NCI-H187 treated with DMSO at 0.1 percent for 48 hours (cell line): ENCODE results near the gene GREB1.

Experiments used
- DNase-seq: peaks from one replicate; lab custom pipeline; 2025; lab: John Stamatoyannopoulos, UW

The GREB1 gene

DNA sequence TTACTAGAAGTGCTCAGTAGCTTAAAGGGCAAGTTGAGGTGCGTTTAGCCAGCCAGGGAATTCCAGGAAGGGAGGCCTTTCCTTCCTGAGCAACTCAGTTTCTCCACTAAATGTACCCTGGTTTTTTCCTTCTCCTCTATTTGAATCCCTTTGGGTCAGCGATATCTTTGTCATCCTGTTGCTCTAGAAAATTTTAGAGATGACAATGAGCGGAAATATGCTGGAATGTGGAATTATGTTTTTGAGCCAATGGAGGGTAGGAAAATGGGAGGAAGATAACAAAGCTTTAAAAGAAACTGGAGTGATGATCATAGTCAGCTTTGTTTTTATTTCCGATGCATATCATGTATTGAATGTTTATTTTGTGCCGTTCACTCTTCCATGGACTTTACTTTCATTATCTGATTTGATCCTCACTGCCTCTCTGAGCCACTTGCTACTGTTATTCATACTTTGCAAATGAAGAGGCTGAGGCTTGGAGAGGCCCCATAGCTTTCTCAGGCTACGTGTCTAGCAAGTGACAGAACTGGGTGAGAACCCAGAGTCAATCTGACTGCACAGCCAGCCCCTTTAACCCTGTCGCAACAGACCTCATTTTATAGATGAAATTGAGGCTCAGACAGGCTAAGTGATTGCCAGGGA, 68.8 kb downstream of the GREB1 start:
- DNase-seq: no peak

DNA sequence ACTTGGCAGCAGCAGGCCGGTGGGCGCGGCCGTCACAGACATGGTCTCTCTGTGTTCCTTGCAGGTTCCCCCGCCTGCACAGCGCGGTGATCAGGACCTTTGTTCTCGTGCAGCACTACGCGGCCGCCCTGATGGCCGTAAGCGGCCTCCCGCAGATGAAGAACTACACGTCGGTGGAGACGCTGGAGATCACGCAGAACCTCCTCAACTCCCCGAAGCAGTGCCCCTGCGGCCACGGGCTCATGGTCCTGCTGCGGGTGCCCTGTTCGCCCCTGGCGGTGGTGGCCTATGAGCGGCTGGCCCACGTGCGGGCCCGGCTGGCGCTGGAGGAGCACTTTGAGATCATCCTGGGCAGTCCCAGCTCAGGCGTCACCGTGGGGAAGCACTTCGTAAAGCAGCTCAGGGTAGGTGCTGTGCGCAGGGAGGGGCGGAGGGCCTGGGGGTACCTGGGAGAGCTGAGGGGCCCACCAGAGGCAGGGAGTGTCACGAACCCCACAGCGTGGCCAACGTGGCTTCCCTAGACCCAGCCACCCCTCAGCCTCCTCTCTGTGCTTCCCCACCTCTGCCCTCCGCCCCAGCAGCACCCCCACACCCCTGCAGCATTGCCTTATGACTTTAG, 76.9 kb downstream of the GREB1 start:
- no peak for DNase-seq

DNA sequence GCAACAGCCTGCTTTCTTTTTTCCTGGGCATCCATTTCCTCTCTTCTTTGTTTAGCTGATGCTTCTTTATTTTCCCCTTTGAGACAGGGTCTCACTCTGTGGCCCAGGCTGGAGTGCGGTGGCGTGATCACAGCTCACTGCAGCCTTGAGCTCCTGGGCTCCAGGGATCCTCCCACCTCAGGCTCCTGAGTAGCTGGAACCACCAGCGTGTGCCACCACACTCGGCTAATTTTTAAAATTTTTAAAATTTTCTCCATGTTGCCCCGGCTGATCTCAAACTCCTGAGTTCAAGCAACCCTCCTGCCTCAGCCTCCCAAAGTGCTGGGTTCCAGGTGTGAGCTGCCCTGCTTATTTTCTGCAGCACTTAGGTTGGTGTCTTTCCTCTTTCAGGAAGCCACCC, 77.4 kb downstream of the GREB1 start:
- no peak for DNase-seq

DNA sequence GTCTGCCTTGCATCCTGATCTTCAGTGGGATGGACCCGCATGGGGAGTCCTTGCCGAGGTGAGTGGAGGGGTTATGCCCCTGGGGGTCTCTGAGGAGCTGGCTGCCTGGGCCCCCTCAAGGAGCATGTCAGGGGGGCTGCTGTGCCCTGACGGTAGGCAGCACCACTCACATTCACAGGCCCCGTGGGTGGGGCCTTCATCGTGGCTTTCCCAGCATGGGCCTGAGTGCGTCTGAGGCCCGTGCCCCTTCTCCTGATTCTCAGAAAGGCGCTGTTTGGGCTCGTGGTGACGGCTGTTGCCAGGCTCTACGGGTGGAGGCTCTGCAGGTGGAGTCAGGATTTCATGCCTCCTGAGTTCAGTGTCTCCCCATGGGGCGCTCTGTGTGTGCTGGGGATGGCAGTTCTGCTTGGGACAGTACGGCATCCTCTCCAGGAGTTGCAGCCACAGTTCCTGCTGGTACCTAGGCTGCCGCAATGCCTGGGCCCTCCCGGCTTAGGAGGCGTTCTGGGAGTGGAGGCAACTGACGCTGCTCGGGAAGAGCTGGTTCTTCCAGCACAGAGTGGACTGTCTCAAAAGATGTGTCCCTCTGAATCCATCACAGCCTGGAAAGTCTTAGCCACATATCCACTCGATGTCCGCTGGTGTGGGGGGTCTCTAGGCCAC, 78.8 kb downstream of the GREB1 start:
- no peak for DNase-seq

DNA sequence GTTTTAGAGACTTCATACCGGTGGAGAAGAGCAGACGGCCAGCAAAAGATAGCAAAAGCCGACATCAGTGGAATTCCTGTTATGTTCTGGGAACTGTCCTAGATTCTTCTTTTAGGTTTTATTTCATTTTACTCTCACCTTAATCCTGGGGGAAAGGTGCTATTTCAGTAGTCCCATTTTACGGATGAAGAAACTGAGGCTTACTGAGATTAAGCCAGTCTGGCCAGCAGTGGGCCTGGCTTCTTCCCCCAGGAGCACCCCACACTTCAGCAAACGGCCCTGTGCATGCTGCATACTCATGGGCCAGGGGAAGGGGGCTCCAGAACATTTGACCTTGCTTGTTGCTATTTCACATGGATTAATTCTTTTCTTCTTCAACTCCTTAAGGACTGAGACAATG, 79.5 kb downstream of the GREB1 start:
- DNase-seq: no peak

DNA sequence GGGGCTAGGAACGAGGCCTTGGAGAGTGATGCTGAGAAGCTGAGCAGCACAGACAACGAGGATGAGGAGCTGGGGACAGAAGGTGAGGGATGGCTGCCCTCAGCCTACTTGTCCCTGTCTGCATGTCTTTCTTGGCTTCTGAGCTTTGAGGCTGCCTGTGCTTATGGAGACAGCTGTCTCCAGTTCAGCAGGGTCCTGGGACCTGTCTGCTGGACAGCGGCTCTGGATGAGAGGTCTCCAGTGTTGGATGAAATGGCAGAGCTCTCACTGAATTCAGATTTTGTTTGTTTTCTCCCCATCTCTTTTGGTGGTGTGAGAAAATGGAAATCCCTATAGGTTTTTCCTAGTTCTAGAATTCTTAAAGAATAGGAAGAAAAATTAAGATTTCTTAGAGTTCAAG, 81.4 kb downstream of the GREB1 start:
- no peak for DNase-seq

DNA sequence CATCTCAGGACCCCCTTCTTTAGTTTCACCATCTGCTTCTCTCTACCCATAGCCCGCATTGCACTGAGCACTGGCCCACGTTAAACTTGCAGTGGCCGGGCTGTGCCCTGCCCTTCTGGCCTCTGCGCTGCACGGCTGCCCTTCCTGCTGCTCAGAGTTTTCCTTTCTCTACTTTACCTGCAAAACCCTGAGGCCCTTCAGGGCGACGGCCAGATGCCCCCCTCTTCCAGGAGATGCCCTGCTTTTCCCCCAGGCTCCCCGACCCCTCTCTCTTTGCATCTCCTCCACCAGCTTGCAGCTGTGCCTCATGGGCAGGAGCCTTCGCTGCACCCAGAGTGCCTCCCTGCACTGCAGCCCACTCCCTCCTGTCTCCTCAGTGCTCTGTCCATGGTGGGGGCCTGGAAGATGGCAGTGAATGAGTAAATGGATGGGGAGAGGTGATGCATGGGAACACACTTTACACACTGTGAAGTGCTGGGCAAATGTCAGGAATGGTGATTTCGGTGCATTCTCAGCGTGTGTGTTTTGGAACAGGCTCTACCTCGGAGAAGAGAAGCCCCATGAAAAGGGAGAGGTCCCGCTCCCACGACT, 82.3 kb downstream of the GREB1 start:
- no peak for DNase-seq

DNA sequence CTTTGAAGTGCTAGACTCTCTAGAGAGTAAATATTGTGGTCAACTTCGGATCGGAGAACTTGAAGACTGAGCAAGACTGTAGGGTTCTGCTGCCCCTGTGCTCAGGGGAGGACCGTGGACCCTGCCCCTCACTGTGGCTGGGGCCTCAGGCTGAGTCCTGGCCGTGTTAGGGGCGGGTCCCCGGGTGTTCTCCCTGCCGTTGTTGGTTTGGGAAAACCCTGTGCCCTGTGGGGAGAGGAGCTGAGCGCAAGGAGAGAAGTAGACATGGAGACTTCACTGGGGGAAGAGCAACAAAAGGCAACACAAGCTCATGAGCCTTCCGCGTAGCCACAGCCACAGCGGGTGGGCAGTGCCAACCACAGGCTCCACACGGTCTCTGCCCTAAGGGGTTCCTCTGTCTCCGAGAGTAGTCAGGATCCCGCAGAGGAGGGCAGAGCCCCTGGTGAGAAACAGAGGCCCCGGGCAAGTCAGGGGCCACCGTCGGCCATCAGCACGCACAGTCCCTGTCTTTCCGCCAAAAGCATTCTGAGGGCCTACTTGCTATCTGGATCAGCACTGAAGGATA, 83.1 kb downstream of the GREB1 start:
- DNase-seq: no peak

DNA sequence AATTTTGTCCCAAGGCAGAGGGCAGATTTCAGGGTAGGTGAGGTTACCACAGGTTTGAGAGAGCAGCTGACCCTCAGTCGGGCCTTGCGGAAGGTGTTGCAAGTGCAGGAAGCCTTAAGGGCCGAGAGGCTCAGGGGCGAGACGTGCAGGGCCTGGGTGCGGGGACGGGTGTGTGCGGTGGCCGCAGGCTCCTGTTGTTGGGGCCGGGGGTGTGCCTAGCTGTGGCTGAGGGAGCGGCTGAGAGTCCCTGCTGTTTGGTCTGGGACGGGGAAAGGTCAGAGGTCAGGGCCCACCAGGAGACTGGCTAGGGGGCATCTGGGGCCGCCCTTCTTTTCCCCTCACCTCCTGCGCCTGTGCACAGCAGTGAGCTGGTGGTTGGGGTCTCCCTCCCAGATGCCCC, 83.7 kb downstream of the GREB1 start:
- no peak for DNase-seq

DNA sequence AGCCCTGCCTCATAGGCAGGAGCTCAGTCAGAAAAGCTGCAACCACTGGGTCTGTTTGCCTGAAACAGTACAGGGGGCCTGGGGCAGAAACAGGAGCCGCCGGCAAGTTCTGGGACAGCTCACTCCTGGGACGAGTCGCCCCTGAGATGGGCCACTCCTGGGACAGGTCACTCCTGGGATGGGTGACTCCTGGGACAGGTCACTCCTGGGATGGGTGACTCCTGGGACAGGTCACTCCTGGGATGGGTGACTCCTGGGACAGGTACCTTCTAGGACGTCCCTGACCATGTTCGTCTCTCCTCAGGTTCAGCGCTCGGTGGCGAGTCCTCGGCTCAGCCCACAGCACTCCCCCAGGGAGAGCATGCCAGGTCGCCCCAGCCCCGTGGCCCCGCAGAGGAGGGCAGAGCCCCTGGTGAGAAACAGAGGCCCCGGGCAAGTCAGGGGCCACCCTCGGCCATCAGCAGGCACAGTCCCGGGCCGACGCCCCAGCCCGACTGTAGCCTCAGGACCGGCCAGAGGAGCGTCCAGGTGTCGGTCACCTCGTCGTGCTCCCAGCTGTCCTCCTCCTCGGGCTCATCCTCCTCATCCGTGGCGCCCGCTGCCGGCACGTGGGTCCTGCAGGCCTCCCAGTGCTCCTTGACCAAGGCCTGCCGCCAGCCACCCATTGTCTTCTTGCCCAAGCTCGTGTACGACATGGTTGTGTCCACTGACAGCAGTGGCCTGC, 84.3 kb downstream of the GREB1 start:
- DNase-seq: no peak

DNA sequence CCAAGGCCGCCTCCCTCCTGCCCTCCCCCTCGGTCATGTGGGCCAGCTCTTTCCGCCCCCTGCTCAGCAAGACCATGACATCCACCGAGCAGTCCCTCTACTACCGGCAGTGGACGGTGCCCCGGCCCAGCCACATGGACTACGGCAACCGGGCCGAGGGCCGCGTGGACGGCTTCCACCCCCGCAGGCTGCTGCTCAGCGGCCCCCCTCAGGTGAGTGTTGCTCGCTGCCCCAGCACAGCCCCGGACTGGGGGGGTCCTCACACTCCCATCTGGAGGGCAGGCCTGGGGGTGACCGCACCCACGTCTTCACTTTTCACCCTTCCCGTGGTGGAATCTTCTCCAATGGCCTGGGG, 84.8 kb downstream of the GREB1 start:
- no peak for DNase-seq

DNA sequence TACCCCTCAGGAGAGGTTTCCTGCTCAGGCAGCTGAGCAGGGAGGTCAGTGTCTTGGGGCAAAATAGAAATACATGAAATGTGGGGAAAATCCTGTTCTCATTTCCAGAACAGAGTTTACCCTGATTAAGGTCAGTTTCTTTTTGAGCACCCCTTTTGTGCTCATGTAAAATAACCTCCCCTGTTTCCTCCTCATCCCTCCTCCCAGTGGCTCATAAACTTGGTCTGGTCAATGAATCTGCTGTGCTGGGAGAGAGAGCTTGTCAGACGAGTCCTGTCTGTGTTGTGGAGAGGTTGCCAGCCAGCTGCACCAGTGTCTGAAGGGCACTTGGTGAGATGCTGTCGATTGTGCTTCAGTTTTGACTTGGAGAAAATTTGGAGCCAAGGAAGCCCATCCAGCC, 87.6 kb downstream of the GREB1 start:
- DNase-seq: peak; percentile 7

DNA sequence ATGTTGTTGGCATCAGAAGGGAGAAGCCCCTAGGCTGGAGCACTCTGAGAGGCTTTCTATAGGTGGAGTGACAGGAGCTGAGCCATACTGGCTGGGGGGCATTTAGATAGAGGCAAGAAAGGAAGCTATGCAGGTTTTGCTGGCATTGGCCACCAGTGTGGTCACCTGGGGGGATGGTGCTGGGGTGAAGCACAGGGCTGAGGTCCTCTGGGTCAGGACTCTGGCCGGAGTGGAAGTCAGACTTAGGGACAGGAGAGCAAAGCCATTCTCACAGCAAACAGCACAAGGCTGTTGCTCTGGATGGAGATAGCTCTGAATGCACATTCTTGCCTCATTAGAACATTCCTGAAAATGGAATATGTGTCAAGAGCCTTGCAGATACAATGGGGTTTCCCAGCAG, 88.8 kb downstream of the GREB1 start:
- DNase-seq: no peak

DNA sequence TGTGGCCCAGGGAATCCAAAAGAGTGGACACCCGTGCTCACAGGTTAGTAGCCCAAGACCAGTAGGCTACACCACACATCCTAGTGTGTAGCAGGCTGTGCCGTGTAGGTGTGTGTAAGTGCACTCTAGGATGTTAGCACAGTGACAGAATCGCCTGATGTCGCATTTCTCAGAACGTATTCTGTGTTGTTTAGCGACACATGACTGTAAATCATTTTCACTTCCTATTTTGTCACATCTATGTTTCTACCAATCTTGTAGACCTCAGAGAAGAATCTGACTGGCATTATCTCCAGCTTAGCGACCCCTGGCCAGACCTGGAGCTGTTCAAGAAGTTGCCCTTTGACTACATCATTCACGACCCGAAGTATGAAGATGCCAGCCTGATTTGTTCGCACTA, 91.0 kb downstream of the GREB1 start:
- DNase-seq: no peak

DNA sequence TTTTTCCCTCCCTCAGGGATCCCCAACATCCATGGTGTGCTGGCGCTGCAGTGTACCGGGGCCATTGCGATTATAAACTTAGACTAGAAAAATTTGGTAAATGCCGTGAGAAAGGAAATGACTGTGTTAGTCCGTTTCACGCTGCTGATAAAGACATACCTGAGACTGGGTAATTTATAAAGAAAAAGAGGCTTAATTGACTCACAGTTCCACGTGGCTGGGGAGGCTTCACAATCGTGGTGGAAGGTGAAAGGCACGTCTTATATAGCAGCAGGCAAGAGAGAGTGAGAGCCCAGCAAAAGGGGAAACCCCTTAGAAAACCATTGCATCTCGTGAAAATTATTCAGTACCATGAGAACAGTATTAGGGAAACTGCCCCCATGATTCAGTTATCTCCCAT, 91.8 kb downstream of the GREB1 start:
- no peak for DNase-seq

DNA sequence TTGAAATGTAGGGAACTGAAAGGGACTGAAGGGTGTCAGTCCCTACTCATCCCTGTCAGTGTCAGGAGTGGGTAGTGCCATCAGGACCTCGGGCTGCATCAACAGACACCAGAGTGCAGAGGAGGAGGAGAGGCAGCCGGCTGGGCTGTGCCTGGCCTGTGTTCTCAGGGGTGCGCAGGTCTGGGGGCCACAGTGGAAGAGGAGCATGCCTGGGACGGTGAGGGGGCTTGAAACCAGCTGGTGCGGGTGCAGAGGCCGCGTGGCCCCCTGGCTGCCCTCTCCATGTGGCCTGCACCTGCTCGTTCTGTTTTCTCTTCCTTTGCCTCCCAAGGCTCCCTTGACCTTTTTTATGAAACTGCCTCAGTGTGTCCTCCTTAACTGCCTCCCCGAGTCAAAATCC, 94.8 kb downstream of the GREB1 start:
- DNase-seq: no peak

DNA sequence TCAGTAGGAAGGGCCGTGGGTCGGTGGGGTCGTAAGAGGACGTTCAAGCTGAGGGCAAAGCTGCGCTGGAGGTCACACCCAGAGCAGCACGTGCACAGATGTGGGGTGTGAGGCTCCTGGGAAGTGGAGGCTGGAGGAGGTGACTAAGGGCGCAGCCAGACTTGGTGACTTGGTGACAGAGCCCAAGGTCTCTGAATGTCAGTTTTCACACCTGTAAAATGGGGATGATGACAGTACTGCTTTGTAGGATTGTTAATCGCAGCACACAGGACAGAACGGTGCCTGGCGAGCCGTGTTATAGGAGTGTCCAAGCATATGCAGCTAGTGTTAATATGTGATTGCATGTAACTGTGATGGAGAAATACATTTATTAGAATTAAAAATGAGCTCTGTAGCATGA, 95.4 kb downstream of the GREB1 start:
- DNase-seq: no peak

DNA sequence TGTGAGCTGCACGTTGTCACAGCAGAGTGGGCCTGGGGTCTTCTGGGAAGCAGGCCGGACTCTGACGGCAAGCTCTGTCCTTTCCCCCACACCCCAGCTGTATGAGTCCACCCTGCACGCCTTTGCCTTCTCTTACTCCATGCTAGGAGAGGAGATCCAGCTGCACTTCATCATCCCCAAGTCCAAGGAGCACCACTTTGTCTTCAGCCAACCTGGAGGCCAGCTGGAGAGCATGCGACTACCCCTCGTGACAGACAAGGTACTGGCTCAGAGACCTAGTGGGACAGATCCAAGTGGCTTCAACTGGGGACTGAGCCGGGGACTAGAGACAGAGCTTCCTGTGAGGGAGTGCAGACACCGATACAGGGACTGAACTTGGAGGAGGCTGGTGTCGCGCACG, 96.0 kb downstream of the GREB1 start:
- no peak for DNase-seq

DNA sequence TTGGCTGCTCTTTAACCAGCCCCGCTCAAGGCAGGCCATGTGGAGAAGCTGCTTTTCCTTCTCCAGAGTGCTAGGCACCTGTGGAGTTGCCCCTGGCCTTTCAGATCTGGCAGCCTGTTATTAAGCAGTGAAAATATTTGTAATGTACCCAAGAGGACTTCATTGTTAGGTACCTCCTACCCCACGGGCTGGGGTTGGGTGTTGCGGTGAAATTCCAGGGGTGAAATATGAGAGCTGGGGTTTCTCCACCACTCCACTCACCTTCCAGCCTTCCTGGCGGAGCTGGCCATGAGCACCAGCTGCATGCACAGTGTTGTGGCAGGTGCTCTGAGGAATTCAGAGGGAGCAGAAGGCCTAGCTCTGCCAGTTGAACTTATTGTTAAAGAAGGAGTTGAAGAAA, 97.0 kb downstream of the GREB1 start:
- DNase-seq: no peak

DNA sequence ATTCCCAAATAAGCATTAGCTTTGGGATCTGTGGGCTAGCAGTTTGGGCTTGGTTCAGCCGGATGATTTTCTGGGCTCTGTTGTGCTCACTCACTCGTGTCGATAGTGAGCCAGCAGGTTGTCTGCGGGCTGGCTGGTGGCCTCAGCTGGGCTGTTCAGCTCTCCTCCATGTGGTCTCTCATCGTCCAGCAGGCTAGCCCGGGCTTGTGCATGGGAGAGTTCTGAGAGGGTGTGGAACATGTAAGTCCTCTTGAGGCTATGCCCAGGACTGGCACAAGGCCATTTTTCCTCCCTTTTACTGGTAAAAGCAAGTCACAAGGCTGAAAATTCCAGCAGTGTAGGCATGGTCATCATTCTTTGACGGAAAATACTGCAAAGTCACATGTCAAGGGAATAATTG, 97.6 kb downstream of the GREB1 start:
- no peak for DNase-seq

DNA sequence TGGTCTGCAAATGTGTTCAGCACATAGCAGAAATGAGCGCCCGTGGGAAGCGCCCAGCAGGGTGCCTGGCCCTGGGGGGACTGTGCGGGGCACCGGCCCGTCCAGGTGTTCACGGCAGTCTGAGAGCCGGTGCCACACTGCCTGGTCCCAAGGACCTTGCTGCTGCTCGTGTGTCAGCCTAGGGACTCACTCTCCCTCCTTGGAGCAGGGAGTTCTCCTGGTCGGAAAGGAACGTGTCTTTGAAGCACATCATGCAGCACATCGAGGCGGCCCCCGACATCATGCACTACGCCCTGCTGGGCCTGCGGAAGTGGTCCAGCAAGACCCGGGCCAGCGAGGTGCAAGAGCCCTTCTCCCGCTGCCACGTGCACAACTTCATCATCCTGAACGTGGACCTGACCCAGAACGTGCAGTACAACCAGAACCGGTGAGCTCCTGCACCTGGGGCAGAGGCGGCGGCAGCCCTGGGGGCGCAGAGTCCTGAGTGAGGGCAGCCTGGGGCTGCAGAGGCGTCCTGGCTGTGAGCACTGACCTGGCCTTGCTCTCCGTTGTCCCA, 100.2 kb downstream of the GREB1 start:
- DNase-seq: no peak

DNA sequence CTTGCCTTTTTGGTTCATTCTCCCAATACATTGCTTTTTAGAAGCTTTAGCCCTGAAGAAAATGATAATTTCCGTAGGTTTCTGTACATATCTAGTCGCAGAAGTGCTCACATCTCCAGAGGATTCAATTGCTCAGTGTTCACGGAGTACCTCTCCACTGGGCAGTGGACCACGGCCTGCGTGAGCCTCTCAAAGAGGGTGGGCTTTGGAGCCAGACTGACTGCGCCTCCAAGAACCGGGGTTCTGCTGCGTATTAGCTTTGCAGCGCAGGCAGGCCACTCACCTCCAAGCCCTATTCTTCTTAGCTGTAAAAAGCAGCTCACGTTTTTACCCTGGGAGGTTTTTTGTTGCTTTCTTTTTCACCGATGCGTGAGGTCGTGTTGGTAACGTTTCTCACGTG, 100.7 kb downstream of the GREB1 start:
- no peak for DNase-seq
